Measurements from ENCODE around the gene OSBPL10. TPM values are rescaled to one million over a fixed set of nuclear protein-coding genes. Genes with fewer than 3 reads are reported as not detected.

OSBPL10 gene
- total and polyA plus RNA-seq, 2 of the 8 experiments (the other 6 are each of a cell fraction or from before 2014, with no cell fraction given), result 26.2 to 86.7 TPM

DNA sequence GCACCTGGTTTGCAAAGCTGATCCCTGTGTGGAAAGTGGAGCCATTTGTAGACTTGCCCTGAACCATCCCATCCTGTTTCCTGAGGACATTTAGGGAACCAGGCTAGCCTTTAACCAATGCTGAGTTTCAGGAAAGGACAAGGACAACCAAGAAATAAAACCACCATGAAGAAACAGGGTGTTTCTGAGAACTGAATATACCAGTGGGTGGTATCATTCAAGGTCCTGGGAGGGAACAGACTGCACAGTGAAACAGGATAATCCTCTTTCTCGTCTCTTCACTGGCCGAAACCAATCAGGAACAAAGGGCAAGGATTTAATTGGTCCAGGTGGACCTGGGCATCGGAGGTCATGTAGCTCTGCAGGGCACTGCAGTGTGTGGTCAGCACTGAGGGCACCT, 22.3 kb upstream of the OSBPL10 start:
- H2BK15ac ChIP-seq (ENCODE audit: low read length), result 0 out of 2 replicates have a peak overlapping the region, but pooled peaks have one; percentile 62
- H3K4me2 ChIP-seq (ENCODE audit: insufficient read depth in 1 of 2, low read depth in 2 of 2, low read length in 2 of 2), result 0 out of 4 replicates have a peak overlapping the region, but pooled peaks of 1 of the 2 experiments have one; percentile 5
- H3K14ac ChIP-seq (ENCODE audit: insufficient read length), result no peak overlapping the region
- no peak overlapping the region for H4K91ac ChIP-seq (replicated peaks; ENCODE audit: insufficient read length, low read length)
- POLR2A ChIA-PET (ENCODE audit: partially characterized antibody), result no interaction called here
- no peaks in the 10 kb centered on the region for H3K9me3 ChIP-seq (ENCODE audit: insufficient read depth in 2 of 2, low read depth in 1 of 2, low read length in 1 of 2)
- H2BK12ac ChIP-seq (ENCODE audit: low read depth, low read length), result peak overlapping the region; percentile 35; the same call in 1 of the 2 replicates
- H4K20me1 ChIP-seq (replicated peaks in 1 of 2; ENCODE audit: control insufficient read depth in 1 of 2, insufficient read depth in 2 of 2, low read length in 2 of 2), result no peaks in the 10 kb centered on the region
- peaks cover 2 to 14% (median 5%) of the 10 kb centered on the region in 4 experiments; a peak in 5 of 7 replicates for H3K4me1 ChIP-seq (replicated peaks in 1 of 4; ENCODE audit: control insufficient read depth in 3 of 4, insufficient read depth in 4 of 4, low read length in 3 of 4)
- H3K23ac ChIP-seq (ENCODE audit: insufficient read length), result no peak overlapping the region
- H3K9ac ChIP-seq (replicated peaks in 1 of 4; ENCODE audit: extremely low read depth in 1 of 4, low read depth in 3 of 4, low read length in 3 of 4), result no peak overlapping the region
- H3K27ac ChIP-seq (ENCODE audit: low read depth, low read length), result no peak overlapping the region
- no peaks in the 10 kb centered on the region for H3K36me3 ChIP-seq (ENCODE audit: control insufficient read depth in 2 of 4, insufficient read depth in 4 of 4, low read length in 3 of 4)
- H3K4me3 ChIP-seq (ENCODE audit: extremely low read depth in 1 of 4, insufficient read depth in 2 of 4, low read depth in 3 of 4, low read length in 4 of 4), result no peak overlapping the region
- no peak for DNase-seq (ENCODE audit: low read depth in 1 of 2, low spot score in 2 of 2)
- peak overlapping the region; percentile 49; the same call in 1 of the 2 replicates for H2BK20ac ChIP-seq (ENCODE audit: low read length)
- no peaks in the 10 kb centered on the region for H3K79me1 ChIP-seq (ENCODE audit: low read depth, low read length)
- H4K5ac ChIP-seq (ENCODE audit: insufficient read length, low read depth, low read length), result no peak overlapping the region
- H4K8ac ChIP-seq (ENCODE audit: extremely low read depth, insufficient read depth, low read length), result no peak overlapping the region
- no peak overlapping the region for H3K4ac ChIP-seq (replicated peaks; ENCODE audit: insufficient read length, low read depth, low read length)
- H2BK5ac ChIP-seq (ENCODE audit: low read depth, low read length), result no peak overlapping the region
- FAIRE-seq, result no peak
- no peak overlapping the region for H2BK120ac ChIP-seq (replicated peaks; ENCODE audit: low read depth, low read length)
- no peak for TF ChIP-seq SIRT6 (IDR thresholded peaks at IDR 0.05; ENCODE audit: low read length)
- no peak for TF ChIP-seq TAF7 (optimal IDR thresholded peaks at IDR 0.05; ENCODE audit: borderline replicate concordance, low read depth, low read length)
- TF ChIP-seq TEAD4 (IDR thresholded peaks at IDR 0.05; ENCODE audit: low read depth, low read length), result no peak
- TF ChIP-seq ZNF274 (IDR thresholded peaks at IDR 0.05; ENCODE audit: borderline replicate concordance, extremely low read depth, low read length), result no peak
- no peak for TF ChIP-seq SRF (IDR thresholded peaks at IDR 0.05; ENCODE audit: low read depth, low read length)
- TF ChIP-seq POLR2AphosphoS5 (IDR thresholded peaks at IDR 0.05; ENCODE audit: low read depth, low read length), result no peak
- no peak for TF ChIP-seq CHD1 (IDR thresholded peaks at IDR 0.05; ENCODE audit: low read depth, low read length)
- no peak for TF ChIP-seq RXRA (IDR thresholded peaks at IDR 0.05; ENCODE audit: insufficient read depth, low read depth, low read length)
- TF ChIP-seq MAFK (IDR thresholded peaks at IDR 0.05; ENCODE audit: low read depth, low read length), result no peak
- TF ChIP-seq, protein P1, sequence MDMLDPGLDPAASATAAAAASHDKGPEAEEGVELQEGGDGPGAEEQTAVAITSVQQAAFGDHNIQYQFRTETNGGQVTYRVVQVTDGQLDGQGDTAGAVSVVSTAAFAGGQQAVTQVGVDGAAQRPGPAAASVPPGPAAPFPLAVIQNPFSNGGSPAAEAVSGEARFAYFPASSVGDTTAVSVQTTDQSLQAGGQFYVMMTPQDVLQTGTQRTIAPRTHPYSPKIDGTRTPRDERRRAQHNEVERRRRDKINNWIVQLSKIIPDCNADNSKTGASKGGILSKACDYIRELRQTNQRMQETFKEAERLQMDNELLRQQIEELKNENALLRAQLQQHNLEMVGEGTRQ (IDR thresholded peaks at IDR 0.05; ENCODE audit: low read length), result no peak
- H3K23me2 ChIP-seq (ENCODE audit: low read depth, low read length), result no peaks in the 10 kb centered on the region
- WGBS, 2 experiments (ENCODE audit: extremely low coverage in 1 of 2, insufficient coverage in 1 of 2, insufficient read length in 1 of 2, insufficient replicate concordance in 2 of 2, low coverage in 1 of 2, low lambda C conversion rate in 2 of 2, missing lambda C conversion rate in 1 of 2), result 96% methylated on average over 3 of the region's 3 CpGs; no CpG with 5 or more reads in 1 of the 2 experiments
- H3K56ac ChIP-seq (replicated peaks; ENCODE audit: insufficient read length, low read depth, low read length), result no peak overlapping the region
- H2AFZ ChIP-seq (ENCODE audit: low read length), result no peak overlapping the region
- H2AK5ac ChIP-seq (ENCODE audit: low read depth, low read length), result no peak overlapping the region
- no peaks in the 10 kb centered on the region for H3K27me3 ChIP-seq (replicated peaks in 1 of 4; ENCODE audit: control insufficient read depth in 3 of 4, extremely low read depth in 1 of 4, insufficient read depth in 3 of 4, low read length in 3 of 4)
- no peaks in the 10 kb centered on the region for H3K79me2 ChIP-seq (ENCODE audit: control insufficient read depth in 1 of 2, insufficient read depth in 2 of 2, low read length in 2 of 2)
- no peak overlapping the region for H3K18ac ChIP-seq (ENCODE audit: extremely low read depth, low read length)
- CTCF ChIA-PET (ENCODE audit: partially characterized antibody), result interaction anchor here (1.4 to 3.3 kb wide), 2 partner anchors 11 to 15 kb away, joined by 4 to 19 read pairs; no protein-coding TSS in a partner anchor
